ENCODE results near the gene POP4.

DNA sequence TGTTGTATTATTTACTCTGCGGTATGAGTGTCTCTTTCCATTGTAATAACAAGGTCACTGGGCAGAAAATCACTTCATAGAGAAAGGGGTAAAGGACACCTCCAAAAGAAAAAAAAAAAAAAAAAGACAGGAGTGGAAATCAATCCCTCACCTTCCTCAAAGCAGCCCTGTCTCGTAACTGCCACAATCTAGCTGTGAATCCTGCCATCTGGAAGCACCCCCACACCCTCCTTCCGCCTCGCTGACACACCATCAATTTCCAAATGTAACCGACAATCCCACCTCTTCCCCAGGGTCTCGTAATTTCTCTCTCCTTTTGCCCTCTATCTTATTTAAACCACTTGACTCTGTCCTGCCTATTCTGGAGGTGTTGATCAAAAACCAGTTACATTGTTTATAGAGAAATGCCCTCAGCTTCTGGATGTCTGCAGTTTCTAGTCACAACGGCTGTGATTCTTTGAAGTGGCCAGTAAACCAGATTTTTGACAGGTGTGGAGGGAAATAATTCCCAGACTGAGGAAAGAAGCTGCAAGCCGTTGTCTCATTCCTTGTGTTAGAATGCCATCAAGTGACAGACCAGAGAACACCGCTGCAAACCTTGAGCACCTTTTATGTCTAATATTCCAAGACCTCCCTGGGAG lies 9.1 kb upstream of the POP4 start:
- TF ChIP-seq CTCF (IDR thresholded peaks at IDR 0.05; ENCODE audit: insufficient read depth, low read depth, low read length): peak; percentile 43
- TF ChIP-seq EZH2 (IDR thresholded peaks at IDR 0.05; ENCODE audit: insufficient read depth, low read length): no peak
